ENCODE data around the gene NEURL3. TPM values are rescaled to one million over a fixed set of nuclear protein-coding genes. Genes with fewer than 3 reads are reported as not detected.

The NEURL3 gene
- total and polyA plus RNA-seq, 2 donors (not counting 3 experiments of a cell fraction or from before 2014, with no cell fraction given) = not detected

- no peak for FAIRE-seq
- Histone ChIP-seq H3K36me3 (ENCODE audit: control insufficient read depth in 2 of 2, extremely low read depth in 1 of 2, insufficient read depth in 2 of 2, low read length in 2 of 2) (peaks cover 5 to 40% of the 10 kb centered on the region in 2 experiments), H3K27ac (ENCODE audit: insufficient read depth, low read depth, low read length) (no peak overlapping the region), H3K9me1 (replicated peaks; ENCODE audit: control insufficient read depth, extremely low read depth, insufficient read depth, low read length) (no peaks in the 10 kb centered on the region), H3K4me3 (replicated peaks in 1 of 3; ENCODE audit: insufficient read depth in 1 of 3, low read depth in 1 of 3, low read length in 3 of 3) (no peak overlapping the region), H3K79me2 (ENCODE audit: control insufficient read depth, insufficient read depth, low read length) (peaks cover 12% of the 10 kb centered on the region), H3K4me1 (ENCODE audit: control insufficient read depth, extremely low read depth, insufficient read depth, low read length) (no peaks in the 10 kb centered on the region), H3K9ac (replicated peaks; ENCODE audit: extremely low read depth, insufficient read depth, low read length) (no peak overlapping the region), H3K27me3 (ENCODE audit: control insufficient read depth in 2 of 2, insufficient read depth in 2 of 2, low read length in 2 of 2) (no peaks in the 10 kb centered on the region), H3K9me3 (replicated peaks; ENCODE audit: control insufficient read depth, insufficient read depth, low read length) (no peaks in the 10 kb centered on the region), H2AFZ (ENCODE audit: low read depth, low read length) (no peak overlapping the region), H3K4me2 (ENCODE audit: insufficient read depth, low read length) (no peak overlapping the region), H4K20me1 (replicated peaks; ENCODE audit: control insufficient read depth, extremely low read depth, insufficient read depth, low read length) (peaks cover under 1% of the 10 kb centered on the region)
- intact Hi-C loops (cut with micrococcal nuclease) = no loop called here
- dilution Hi-C loops (cut with MboI; ENCODE audit: extremely low pct_ligation_motif_present, low sequenced_read_pairs) = no loop called here
- POLR2A ChIA-PET = no interaction called here
- no peak for DNase-seq (ENCODE audit: low read depth, low spot score)
- CTCF ChIA-PET = no interaction called here
- BruUV-seq (replicated peaks) = no TSS peak
- TF ChIP-seq FOS (IDR thresholded peaks at IDR 0.05; ENCODE audit: borderline replicate concordance, insufficient read depth, low read length) (no peak), CTCF (IDR thresholded peaks at IDR 0.05; ENCODE audit: extremely low read depth in 1 of 2, insufficient read depth in 1 of 2, low read depth in 1 of 2, low read length in 2 of 2) (no peak), EZH2 (IDR thresholded peaks at IDR 0.05; ENCODE audit: borderline replicate concordance, low read depth, low read length, severe bottlenecking) (no peak), GATA2 (IDR thresholded peaks at IDR 0.05; ENCODE audit: insufficient read depth, insufficient read length, low read depth, low read length) (no peak), POLR2A (IDR thresholded peaks at IDR 0.05; ENCODE audit: low read depth, low read length) (no peak), MYC (IDR thresholded peaks at IDR 0.05; ENCODE audit: low read depth, low read length) (no peak), POLR2AphosphoS5 (IDR thresholded peaks at IDR 0.05; ENCODE audit: insufficient read depth, low read depth, low read length) (no peak), JUN (IDR thresholded peaks at IDR 0.05; ENCODE audit: borderline replicate concordance, insufficient read depth, insufficient read length, low read depth) (no peak), MAX (IDR thresholded peaks at IDR 0.05; ENCODE audit: insufficient read depth, insufficient read length) (no peak)
Measured at GRCh38 chr2:96546321-96546720, 41.2 kb upstream of the NEURL3 start.

Data from endothelial cell of umbilical vein (primary cell).